ENCODE measurements around the gene REXO2.

GRCh38 chr11:114466742-114467141, 27.5 kb downstream of the REXO2 start:
- TF ChIP-seq CTCF (IDR thresholded peaks at IDR 0.05) (no peak), POLR2A (IDR thresholded peaks at IDR 0.05) (no peak)
